Hepatocyte (in vitro differentiated cells): ENCODE results near the gene PMPCA. TPM values are rescaled to one million over a fixed set of nuclear protein-coding genes. Genes with fewer than 3 reads are reported as not detected.

Experiments
- DNase-seq: peaks from one replicate; pipeline ENCODE4 v3.0.0-alpha.2; 2016; ENCODE audit warnings: low spot score
- H2AFZ ChIP-seq: fragments of 200-600 bp; sonication (generic); 2 replicates; pipeline ENCODE4 v1.6.0; 2016; ENCODE audit warnings: antibody characterized with exemption, mild to moderate bottlenecking
- H3K27ac ChIP-seq: fragments of 200-600 bp; sonication (generic); 2 replicates; pipeline ENCODE4 v1.5.1; 2016; ENCODE audit warnings: mild to moderate bottlenecking
- H3K27me3 ChIP-seq: fragments of 200-600 bp; sonication (generic); 2 replicates; pipeline ENCODE4 v1.6.1; 2016
- H3K36me3 ChIP-seq: fragments of 200-600 bp; sonication (generic); replicated peaks from 2 replicates; pipeline ENCODE4 v1.5.1; 2016; ENCODE audit warnings: low read depth; ENCODE audit not compliant: insufficient read depth
- H3K4me1 ChIP-seq: fragments of 200-600 bp; sonication (generic); 2 replicates; pipeline ENCODE4 v1.5.1; 2016; ENCODE audit warnings: mild to moderate bottlenecking, moderate library complexity; ENCODE audit not compliant: insufficient read depth
- H3K4me2 ChIP-seq: fragments of 200-600 bp; sonication (generic); 2 replicates; pipeline ENCODE4 v1.6.0; 2016
- H3K4me3 ChIP-seq: fragments of 200-600 bp; sonication (generic); 2 replicates; pipeline ENCODE4 v1.5.1; 2016; ENCODE audit warnings: mild to moderate bottlenecking
- H3K79me2 ChIP-seq: fragments of 200-600 bp; sonication (generic); 2 replicates; pipeline ENCODE4 v1.6.0; 2017; ENCODE audit warnings: mild to moderate bottlenecking
- H3K9me2 ChIP-seq: fragments of 200-600 bp; sonication (generic); replicated peaks from 2 replicates; pipeline ENCODE4 v1.6.0; 2017; ENCODE audit warnings: mild to moderate bottlenecking; ENCODE audit not compliant: insufficient read depth
- H3K9me3 ChIP-seq: fragments of 200-600 bp; sonication (generic); 2 replicates; pipeline ENCODE4 v1.5.1; 2016; ENCODE audit warnings: low read depth, mild to moderate bottlenecking
- H4K20me1 ChIP-seq: fragments of 200-600 bp; sonication (generic); 2 replicates; pipeline ENCODE4 v1.6.0; 2016; ENCODE audit warnings: mild to moderate bottlenecking; ENCODE audit not compliant: insufficient read depth, poor library complexity, severe bottlenecking
- CTCF ChIP-seq: fragments of 200-600 bp; sonication (generic); IDR thresholded peaks from 2 replicates; pipeline ENCODE4 v1.5.1; 2016; ENCODE audit warnings: antibody characterized with exemption, mild to moderate bottlenecking; ENCODE audit not compliant: poor library complexity
- EZH2 ChIP-seq: fragments of 200-600 bp; sonication (generic); IDR thresholded peaks from 2 replicates; pipeline ENCODE4 v1.6.1; 2016; ENCODE audit warnings: antibody characterized with exemption, mild to moderate bottlenecking, borderline replicate concordance
- EZH2phosphoT487 ChIP-seq: fragments of 200-600 bp; sonication (generic); IDR thresholded peaks from one replicate; pipeline ENCODE4 v1.6.1; 2018; ENCODE audit warnings: antibody characterized with exemption, mild to moderate bottlenecking, low read depth, moderate library complexity; ENCODE audit not compliant: unreplicated experiment, severe bottlenecking
- WGBS: methylation state at CpG from one replicate; pipeline ENCODE4 v1.1.6; 2016; ENCODE audit warnings: low lambda C conversion rate; ENCODE audit errors: missing lambda C conversion rate; 5-methylcytosine and 5-hydroxymethylcytosine counted together
- polyA plus RNA-seq: library from polyadenylated mRNA; unstranded; fragments of >200 nt; fragmentation: Nextera tagmentation; extraction: Ambion mirVana; gene quantifications from 2 replicates; pipeline ENCODE4 v1.2.1, GENCODE V29; 2016
- total RNA-seq: library from RNA; depleted of rRNA; stranded (reverse); fragments of >200 nt; gene quantifications from 2 replicates; pipeline ENCODE4 v1.2.3, GENCODE V29; 2014

The PMPCA gene
- total and polyA plus RNA-seq, 2 experiments from 2014 or later: 45.1 to 85.7 TPM

DNA sequence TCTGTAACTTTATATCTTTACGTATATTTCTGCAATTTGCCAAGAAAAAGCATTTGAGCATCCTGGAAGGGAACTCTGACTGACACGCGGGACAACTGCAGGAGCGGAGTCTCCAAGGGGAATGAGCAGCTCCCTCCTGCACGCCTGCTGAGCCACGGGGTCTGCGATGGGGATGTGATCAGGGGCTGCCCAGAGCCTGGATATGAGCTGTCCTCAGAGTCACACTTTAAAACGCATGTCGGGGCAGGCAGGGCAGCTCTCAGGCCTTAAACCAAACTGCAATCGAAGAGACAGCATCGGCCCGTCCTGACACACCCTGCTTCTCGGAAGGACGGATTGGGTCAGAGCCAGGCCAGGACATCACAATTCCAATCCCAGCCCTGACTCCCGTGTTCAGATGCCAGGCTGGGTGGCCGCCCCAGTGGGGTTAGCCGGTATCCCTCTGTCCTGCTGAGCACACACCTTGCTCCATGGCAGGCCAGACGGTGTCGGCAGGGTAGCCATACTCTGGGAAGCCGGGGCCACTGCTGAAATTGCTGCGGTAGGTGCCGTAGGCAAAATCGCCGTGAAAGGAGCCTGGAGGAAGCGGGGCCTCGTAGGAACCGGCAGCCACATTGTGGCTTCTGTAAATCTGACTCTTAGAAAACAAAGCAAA, 55.2 kb downstream of the PMPCA start:
- Histone ChIP-seq H3K4me1 (no peaks in the 10 kb centered on the region), H3K79me2 (peaks cover 23% of the 10 kb centered on the region), H3K9me3 (no peaks in the 10 kb centered on the region), H2AFZ (no peak overlapping the region), H3K9me2 (no peaks in the 10 kb centered on the region), H4K20me1 (peaks cover 23% of the 10 kb centered on the region), H3K27me3 (no peaks in the 10 kb centered on the region), H3K4me2 (no peak overlapping the region), H3K27ac (no peak overlapping the region), H3K4me3 (no peak overlapping the region), H3K36me3 (peaks cover 6% of the 10 kb centered on the region)
- TF ChIP-seq EZH2phosphoT487 (no peak), EZH2 (no peak), CTCF (no peak)
- DNase-seq: no peak
- 98% methylated on average over 27 of the region's 27 CpGs for WGBS

- Histone ChIP-seq H3K27ac (no peak overlapping the region), H3K27me3 (no peaks in the 10 kb centered on the region), H2AFZ (no peak overlapping the region), H3K4me1 (no peaks in the 10 kb centered on the region), H3K9me3 (no peaks in the 10 kb centered on the region), H4K20me1 (peaks cover 28% of the 10 kb centered on the region), H3K9me2 (no peaks in the 10 kb centered on the region), H3K4me2 (no peak overlapping the region), H3K4me3 (no peak overlapping the region), H3K36me3 (peaks cover 6% of the 10 kb centered on the region), H3K79me2 (peaks cover 29% of the 10 kb centered on the region)
- WGBS: 97% methylated on average over 29 of the region's 30 CpGs
- TF ChIP-seq EZH2 (no peak), EZH2phosphoT487 (no peak), CTCF (no peak)
- no peak for DNase-seq
These were observed 55.7 kb downstream of the PMPCA start for GRCh38 chr9:136466155-136466541.

DNA sequence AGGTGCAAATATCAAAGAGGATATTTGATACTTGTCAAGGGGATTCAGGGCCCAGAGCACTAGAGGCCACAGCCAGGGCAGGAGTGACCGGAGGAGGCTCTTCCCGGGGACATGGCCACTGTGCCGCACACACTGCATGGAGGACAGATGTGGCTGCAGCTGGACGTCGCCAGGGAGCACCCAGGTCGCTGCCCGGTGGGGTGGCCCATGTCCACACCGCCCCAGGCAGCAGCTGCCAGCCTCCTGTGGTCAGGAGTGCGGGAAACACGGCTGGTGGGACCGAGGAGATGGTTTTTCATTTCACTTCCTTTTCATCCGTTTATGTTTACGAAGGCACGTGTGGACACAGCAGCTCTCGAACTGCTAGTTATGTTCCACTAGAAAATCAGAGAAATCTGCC, 57.3 kb downstream of the PMPCA start:
- DNase-seq: no peak
- no peak for TF ChIP-seq EZH2phosphoT487
- no peak for TF ChIP-seq CTCF
- TF ChIP-seq EZH2: no peak
- Histone ChIP-seq H2AFZ (no peak overlapping the region), H3K4me1 (no peaks in the 10 kb centered on the region), H3K79me2 (peaks cover 45% of the 10 kb centered on the region), H3K4me2 (no peak overlapping the region), H3K9me3 (no peaks in the 10 kb centered on the region), H3K36me3 (peaks cover 6% of the 10 kb centered on the region), H3K9me2 (no peaks in the 10 kb centered on the region), H3K27me3 (no peaks in the 10 kb centered on the region), H3K27ac (no peak overlapping the region), H3K4me3 (no peak overlapping the region), H4K20me1 (peaks cover 42% of the 10 kb centered on the region)
- WGBS: 98% methylated on average over 15 of the region's 15 CpGs
